GM12878 (cell line): ENCODE results near the gene EHBP1L1.

Experiments used
- CTCF ChIP-seq, 3 experiments: IDR thresholded peaks in 2 of 3; conservative IDR thresholded peaks in 1 of 3; 2 replicates each; pipeline ENCODE4 v1.5.1; 2011; ENCODE audit warnings: low read depth in 3 of 3, low read length in 3 of 3, mild to moderate bottlenecking in 3 of 3, control low read depth in 2 of 3, moderate library complexity in 2 of 3, inconsistent platforms in 1 of 3, mixed read lengths in 1 of 3; ENCODE audit not compliant: control insufficient read depth in 2 of 3, insufficient read depth in 1 of 3; ENCODE audit errors: extremely low read depth in 1 of 3
- GABPA ChIP-seq: IDR thresholded peaks from 2 replicates; pipeline ENCODE4 v1.6.1; 2014; ENCODE audit warnings: antibody characterized with exemption, low read depth, mild to moderate bottlenecking, inconsistent platforms
- RCOR1 ChIP-seq: conservative IDR thresholded peaks from 2 replicates; pipeline ENCODE4 v1.6.1; 2012; ENCODE audit warnings: low read depth, low read length, improper control_type of control experiment
- ZNF274 ChIP-seq: IDR thresholded peaks from one replicate; pipeline ENCODE4 v1.8.0; 2011; ENCODE audit not compliant: insufficient read length, insufficient read depth

GRCh38 chr11:65610404-65610803 is 34.6 kb downstream of the EHBP1L1 start:
- TF ChIP-seq CTCF (IDR thresholded peaks at IDR 0.05 in 2 of 3, conservative IDR thresholded peaks at IDR 0.05 in 1 of 3; ENCODE audit: control insufficient read depth in 2 of 3, extremely low read depth in 1 of 3, insufficient read depth in 1 of 3, low read depth in 3 of 3, low read length in 3 of 3) = no peak
- TF ChIP-seq GABPA = no peak
- no peak for TF ChIP-seq ZNF274
- no peak for TF ChIP-seq RCOR1
